HG03060 (cell line): ENCODE data around the gene DPP4.
A peak's percentile ranks its signal among the peaks of the same experiment; 100 is the strongest.
"Not testable (repeated sequence)": the region's sequence is repeated elsewhere in the genome, so short reads cannot be mapped to it uniquely, and the experiment has no call there.

Source experiments
- ATAC-seq: cut with Tn5 transposase; IDR thresholded peaks from one replicate; pipeline ENCODE4 v1.9.1; 2021; ENCODE audit warnings: low read depth, moderate number of reproducible peaks; ENCODE audit not compliant: unreplicated experiment

DPP4 gene

GRCh38 chr2:161994761-161995520 lies 79.1 kb downstream of the DPP4 start:
- ATAC-seq = no peak

DNA sequence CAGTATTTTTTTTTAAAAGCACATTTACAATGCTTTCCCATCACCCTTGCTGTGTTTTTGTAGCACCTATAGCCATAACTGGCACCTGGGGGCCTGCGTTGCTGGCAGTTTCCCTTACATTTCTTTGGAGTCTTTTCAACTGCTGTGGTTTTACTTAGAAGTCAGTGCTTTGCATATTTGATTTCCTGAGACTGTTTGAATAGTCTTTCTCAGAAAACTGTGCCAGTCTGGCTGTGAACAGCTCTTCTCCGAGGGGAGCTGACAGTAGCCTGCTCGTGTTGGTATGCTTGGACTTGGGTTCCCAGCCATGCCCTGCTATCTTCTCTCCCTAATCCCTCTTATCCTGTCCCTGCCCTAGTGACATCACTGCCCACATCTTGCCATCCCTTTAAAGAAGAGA lies 81.5 kb downstream of the DPP4 start:
- ATAC-seq = peak; percentile 59

GRCh38 chr2:161991991-161992390 lies 82.0 kb downstream of the DPP4 start:
- no peak for ATAC-seq

DNA sequence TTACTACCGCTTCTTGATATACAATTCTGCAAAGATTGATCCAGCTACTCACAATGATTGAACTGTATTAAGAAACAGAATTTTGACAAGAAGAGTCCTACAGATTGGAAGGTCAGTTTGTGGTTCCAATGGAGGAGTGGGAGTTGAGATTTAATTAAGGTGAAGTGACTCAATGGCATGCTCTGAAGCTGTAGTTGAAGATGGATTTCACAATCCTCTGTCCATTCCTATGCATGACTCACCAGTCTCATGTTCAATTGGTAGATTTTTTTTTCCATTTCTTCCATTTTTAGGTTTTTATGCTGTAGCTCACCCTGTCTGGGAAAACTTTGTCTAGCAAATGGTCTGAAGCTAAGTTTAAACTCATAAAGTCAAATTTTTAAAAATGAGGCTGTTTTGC lies 83.3 kb downstream of the DPP4 start:
- ATAC-seq = no peak

GRCh38 chr2:161990036-161990435 lies 84.0 kb downstream of the DPP4 start:
- ATAC-seq = no peak

DNA sequence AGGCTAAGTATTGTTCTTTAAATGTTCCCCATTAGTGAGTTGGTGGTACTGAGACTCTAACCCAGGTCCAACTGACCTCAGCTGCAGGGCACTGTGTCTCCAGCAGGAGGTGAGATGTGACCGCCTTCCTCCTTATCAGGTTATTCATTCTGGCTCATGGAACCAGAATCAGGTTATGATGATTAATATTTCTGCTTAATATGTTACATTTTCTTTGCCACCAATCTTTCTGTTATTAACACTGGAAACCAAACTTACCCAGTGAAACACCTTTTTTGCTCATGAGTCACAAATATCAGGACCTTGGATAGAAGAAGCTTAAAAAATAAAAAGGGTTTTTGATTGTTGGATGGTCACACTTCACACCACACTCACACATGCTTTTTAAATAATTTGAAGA lies 85.4 kb downstream of the DPP4 start:
- ATAC-seq = no peak

GRCh38 chr2:161987311-161987710 lies 86.7 kb downstream of the DPP4 start:
- ATAC-seq = no peak

GRCh38 chr2:161983866-161984265 lies 90.1 kb downstream of the DPP4 start:
- no peak for ATAC-seq

- ATAC-seq = no peak
These were observed 90.7 kb downstream of the DPP4 start for GRCh38 chr2:161983331-161983651.

DNA sequence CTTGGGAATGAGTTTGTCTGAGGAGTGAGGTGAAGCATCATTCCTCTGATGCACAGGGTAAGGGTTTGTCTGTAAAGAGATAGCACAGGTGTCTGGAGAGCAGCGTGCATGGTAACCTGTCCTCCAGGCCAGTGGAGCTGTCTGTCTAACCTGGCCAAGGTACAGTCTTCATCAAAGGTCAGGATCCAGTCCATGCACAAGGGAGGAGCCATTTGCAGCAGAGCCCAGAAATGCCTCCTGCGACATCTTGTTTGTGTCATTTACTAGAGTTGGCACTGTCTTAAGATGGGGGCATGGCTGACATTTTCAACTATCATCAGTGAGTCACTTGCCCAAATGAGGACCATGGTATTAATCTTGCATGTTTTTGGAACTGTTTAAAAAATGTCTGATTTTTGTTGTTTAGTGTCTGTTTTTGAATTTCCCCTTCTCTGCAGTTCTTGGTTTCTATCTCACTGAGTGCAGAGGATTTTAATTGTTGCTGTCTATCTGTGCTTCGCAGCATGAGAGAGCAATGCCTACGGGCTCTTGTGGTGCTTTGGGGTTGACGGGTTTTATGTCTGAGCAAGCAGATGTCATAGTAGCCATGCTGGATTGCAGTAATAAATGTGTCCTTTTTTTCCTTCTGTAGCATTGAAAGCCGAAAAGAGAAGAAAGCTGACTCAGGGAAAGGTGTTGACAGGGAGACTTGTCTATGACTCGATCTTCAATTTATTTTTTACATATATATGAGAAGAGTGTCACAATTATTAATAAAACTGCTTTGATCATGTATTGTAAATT lies 91.3 kb downstream of the DPP4 start:
- no peak for ATAC-seq

DNA sequence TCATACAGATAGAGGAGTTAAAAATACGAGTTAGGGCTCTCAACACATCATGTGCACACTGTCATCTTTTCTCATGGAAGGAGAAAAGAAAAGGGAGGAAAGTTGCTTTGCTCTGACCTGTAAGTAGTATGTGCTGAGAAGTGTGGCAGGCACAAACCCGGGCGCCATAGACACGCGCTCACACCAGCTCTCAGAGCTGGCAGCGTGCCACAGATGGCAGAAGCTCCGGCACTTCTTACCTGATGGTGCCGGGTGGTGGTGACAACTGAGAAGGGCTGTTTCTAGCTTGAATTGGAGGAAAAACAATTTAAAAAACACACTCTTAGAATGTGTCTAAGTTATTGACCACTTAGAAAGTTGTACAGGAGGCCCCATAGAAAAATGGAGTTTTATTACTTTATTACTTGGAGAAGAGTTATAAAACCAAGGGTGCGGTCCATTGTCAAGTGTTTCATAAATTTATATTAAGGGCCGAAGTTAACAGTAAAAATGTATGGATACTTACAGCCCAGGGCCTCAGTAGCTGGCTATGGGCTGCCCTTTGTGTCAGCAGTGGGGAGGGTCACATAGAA lies 92.2 kb downstream of the DPP4 start:
- no peak for ATAC-seq

GRCh38 chr2:161980976-161981375 lies 93.0 kb downstream of the DPP4 start:
- no peak for ATAC-seq

- ATAC-seq = no peak
These were observed 94.5 kb downstream of the DPP4 start for GRCh38 chr2:161979490-161979889.

DNA sequence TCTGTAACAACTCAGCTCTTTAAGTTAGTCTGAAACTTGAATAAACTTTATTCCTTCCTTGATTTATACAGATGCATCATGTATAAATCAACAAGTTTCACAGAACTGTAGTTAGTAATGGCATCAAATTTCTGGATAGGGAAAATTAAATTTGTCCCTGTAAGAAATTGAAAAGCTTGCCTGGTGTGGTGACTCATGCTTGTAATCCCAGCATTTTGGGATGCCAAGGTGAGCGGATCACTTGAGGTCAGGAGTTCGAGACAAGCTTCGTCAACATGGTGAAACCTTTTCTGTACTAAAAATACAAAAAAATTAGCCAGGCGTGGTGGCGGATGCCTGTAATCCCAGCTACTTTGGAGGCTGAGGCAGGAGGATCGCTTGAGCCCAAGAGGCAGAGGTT lies 96.1 kb downstream of the DPP4 start:
- ATAC-seq = not testable (repeated sequence)

DNA sequence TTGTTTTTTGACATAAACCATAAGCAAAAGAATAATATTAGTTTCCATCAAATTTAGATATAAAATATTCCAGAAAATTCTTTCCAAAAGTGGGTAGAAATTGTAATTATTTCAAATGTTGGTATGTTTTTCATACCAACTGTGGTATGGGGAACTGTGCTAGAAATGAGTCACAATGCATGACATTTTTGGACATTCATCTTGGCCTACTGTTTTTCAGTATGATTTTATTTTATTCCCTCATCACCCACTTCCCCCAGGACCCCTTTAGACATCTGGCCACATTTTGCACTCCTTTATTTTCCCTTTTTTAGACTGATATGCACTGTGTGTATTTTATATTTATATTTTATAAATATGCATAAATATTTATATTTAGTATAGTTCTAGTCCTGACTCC lies 97.1 kb downstream of the DPP4 start:
- no peak for ATAC-seq

- no peak for ATAC-seq
These were observed 97.7 kb downstream of the DPP4 start for GRCh38 chr2:161976295-161976694.

- no peak for ATAC-seq
These were observed 98.2 kb downstream of the DPP4 start for GRCh38 chr2:161975813-161976160.

DNA sequence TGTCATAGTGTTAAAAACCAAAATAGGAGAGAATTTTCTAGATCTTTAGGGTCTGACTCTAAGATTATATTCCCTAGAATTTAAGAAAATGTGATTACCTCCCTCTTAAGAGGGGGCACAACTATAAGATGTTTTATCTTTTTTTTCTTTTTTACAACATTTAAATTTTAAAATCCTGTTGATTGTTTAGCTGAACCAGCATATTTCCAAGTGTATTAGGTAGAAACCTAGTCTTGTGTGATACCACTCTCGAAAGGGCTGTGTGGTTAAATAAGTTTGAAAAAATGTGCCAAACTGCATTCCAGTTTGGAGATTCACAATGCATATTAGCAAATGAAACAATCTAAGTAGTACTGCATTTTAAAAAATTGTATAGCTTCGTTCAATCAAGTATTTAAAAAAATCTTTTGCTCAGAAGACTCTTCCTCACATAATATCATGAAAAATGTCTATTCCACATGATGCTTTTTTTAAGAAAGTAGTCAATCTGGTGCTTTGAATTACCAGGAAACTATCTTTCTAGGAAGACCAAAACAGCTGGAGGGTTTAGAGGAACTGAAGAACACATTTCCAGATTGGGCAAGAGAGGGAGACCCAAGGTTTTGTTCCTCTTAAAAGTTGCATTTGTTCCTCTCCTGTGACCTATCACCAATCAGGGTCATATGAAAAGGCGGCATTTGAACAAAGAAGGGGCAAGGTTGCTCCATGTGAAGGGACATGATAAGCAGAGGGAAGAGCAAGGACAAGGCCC lies 98.8 kb downstream of the DPP4 start:
- ATAC-seq = no peak

DNA sequence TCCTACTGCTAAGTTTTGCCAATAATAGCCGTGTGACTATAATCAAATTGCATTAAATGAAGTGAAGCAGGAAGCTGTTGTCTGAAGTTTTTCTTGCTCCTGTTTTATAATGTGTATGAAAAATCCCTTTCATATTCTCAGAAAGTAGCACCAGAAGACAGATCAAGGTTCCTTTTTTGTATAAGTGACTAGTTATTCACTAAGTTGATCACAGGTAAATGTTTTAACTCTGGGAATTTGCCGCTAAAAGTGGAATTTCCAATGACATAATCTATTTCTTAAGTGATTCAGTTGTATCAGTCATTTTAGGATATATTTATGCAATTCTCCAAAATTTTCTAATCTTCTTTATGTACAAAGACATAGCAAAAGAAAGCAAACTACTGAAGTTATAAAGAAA lies 99.6 kb downstream of the DPP4 start:
- ATAC-seq = no peak

- no peak for ATAC-seq
These were observed 101.1 kb downstream of the DPP4 start for GRCh38 chr2:161972866-161973265.

- ATAC-seq = no peak
These were observed 101.8 kb downstream of the DPP4 start for GRCh38 chr2:161972232-161972631.
